ENCODE measurements around the gene DNM3.

DNM3 gene

DNA sequence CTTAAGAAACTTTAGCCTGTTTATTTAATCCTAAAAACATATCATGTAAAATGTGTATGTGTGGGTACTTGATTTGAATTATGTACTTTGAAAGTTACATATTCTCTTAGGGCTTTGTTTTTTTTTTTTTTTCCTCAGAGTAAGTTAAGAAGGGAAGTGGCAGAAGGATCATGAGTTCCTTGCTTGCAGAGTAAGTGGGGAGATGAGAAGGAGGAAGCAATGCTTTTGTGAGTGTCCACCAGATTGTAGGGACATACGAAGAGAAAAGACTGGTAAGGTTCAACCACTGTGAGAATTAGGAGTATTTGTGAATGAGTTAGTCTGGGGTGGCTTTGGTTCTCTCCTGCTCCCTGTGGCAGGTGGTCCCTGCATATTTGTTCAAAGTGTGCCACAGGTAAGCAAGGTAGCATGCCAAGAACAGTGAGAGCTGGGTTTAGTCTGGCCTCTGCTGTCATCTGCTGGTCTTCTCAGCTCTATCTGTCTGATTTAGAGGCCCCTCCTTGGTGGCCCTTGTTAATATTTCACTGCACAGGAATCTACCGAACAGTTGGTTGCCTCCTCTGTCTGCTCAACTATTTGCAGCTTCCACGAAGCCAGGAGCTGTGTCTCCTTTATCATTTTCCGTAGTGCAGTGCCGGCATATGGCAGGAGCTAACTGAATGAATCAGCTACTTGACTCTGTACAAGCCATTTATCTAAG is 9.5 kb downstream of the DNM3 start:
- H3K4me3 ChIP-seq (ENCODE audit: low read depth, low read length), result no peak overlapping the region
- no peak for DNase-seq (ENCODE audit: low read depth)
- no peak for TF ChIP-seq CTCF (conservative IDR thresholded peaks at IDR 0.05; ENCODE audit: low read depth, low read length)

DNA sequence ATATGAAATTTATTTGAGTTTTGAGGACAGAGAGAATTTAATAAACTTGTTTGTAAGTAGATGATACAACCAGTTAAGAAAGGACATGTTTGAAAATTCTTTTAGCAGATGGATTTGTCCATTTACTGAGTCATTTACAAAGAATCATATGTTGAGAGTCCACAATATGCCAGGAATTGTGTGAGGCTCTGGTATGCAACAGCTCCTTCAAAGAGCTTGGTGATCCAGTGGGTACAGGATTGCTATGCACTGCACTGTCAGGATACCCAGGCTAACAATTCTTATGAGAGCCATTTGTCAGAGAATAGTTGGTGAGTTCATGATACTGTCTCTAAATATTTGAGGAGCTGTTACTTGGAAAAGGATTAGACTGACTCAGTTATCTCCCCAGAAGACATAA is 11.0 kb downstream of the DNM3 start:
- no peak overlapping the region for H3K4me3 ChIP-seq (ENCODE audit: low read depth, low read length)
- no peak for DNase-seq (ENCODE audit: low read depth)
- no peak for TF ChIP-seq CTCF (conservative IDR thresholded peaks at IDR 0.05; ENCODE audit: low read depth, low read length)

- H3K4me3 ChIP-seq (ENCODE audit: low read depth, low read length), result no peak overlapping the region
- DNase-seq (ENCODE audit: low read depth), result no peak
- TF ChIP-seq CTCF (conservative IDR thresholded peaks at IDR 0.05; ENCODE audit: low read depth, low read length), result no peak
Measured at GRCh38 chr1:171855381-171855780, 14.1 kb downstream of the DNM3 start.

GRCh38 chr1:171858696-171859095 is 17.4 kb downstream of the DNM3 start:
- DNase-seq (ENCODE audit: low read depth), result no peak
- no peak for TF ChIP-seq CTCF (conservative IDR thresholded peaks at IDR 0.05; ENCODE audit: low read depth, low read length)
- H3K4me3 ChIP-seq (ENCODE audit: low read depth, low read length), result no peak overlapping the region

- H3K4me3 ChIP-seq (ENCODE audit: low read depth, low read length), result no peak overlapping the region
- DNase-seq (ENCODE audit: low read depth), result no peak
- TF ChIP-seq CTCF (conservative IDR thresholded peaks at IDR 0.05; ENCODE audit: low read depth, low read length), result no peak
Measured at GRCh38 chr1:171860696-171861095, 19.4 kb downstream of the DNM3 start.

- no peak for TF ChIP-seq CTCF (conservative IDR thresholded peaks at IDR 0.05; ENCODE audit: low read depth, low read length)
- no peak overlapping the region for H3K4me3 ChIP-seq (ENCODE audit: low read depth, low read length)
- no peak for DNase-seq (ENCODE audit: low read depth)
Measured at GRCh38 chr1:171863531-171863930, 22.2 kb downstream of the DNM3 start.

DNA sequence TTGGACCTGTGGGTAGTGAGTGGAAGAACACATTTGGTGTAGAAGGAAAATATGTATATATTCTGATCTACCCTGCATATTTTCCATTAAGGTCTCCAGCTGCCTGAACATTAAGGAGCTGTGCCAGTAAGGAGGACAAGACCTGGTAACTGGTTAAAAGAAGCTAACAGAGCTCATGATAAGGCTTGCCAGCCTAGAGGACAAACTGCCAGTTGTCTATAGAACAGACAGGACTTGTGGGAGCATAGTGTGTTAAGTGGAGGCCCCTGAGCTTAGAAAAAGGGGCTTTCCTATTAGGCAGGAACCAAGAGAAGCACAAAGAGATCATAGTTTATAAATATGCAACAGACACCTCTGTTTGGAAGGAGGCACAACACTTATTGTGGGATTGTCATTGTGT is 23.0 kb downstream of the DNM3 start:
- H3K4me3 ChIP-seq (ENCODE audit: low read depth, low read length), result no peak overlapping the region
- no peak for DNase-seq (ENCODE audit: low read depth)
- TF ChIP-seq CTCF (conservative IDR thresholded peaks at IDR 0.05; ENCODE audit: low read depth, low read length), result no peak

Measured in choroid plexus epithelial cell (primary cell).